Stimulated activated naive B cell treated with anti-CD40 and anti-IgM and Interleukin-4, amounts not matched to agents 10 μg/mL and 1 μg/mL and 100 μg/mL, for 72 hours (primary cell): ENCODE data around the gene MYADML2.
A peak's percentile ranks its signal among the peaks of the same experiment; 100 is the strongest.

Experiments
- ATAC-seq, 2 donors: fragments of 150-1000 bp; cut with Tn5 transposase; replicated peaks; 2 replicates each; pipeline ENCODE4 v1.10.0; 2021; ENCODE audit warnings: moderate library complexity in 1 of 2
- DNase-seq: peaks from one replicate; pipeline ENCODE4 v3.0.0; 2021
- H3K27ac Mint-ChIP-seq: one replicate; pipeline ENCODE4 v1.8.0; 2022; ENCODE audit warnings: mild to moderate bottlenecking, mixed read lengths
- H3K27me3 Mint-ChIP-seq, 2 donors: one replicate each; pipeline ENCODE4 v1.8.0; 2022; ENCODE audit warnings: mixed read lengths in 2 of 2
- H3K36me3 Mint-ChIP-seq, 2 donors: one replicate each; pipeline ENCODE4 v1.8.0; 2022; ENCODE audit warnings: mixed read lengths in 2 of 2, mild to moderate bottlenecking in 1 of 2
- H3K4me1 Mint-ChIP-seq, 2 donors: one replicate each; pipeline ENCODE4 v1.8.0; 2022; ENCODE audit warnings: mixed read lengths in 2 of 2, mild to moderate bottlenecking in 1 of 2
- H3K4me3 Mint-ChIP-seq, 2 donors: one replicate each; pipeline ENCODE4 v1.8.0; 2022; ENCODE audit warnings: mild to moderate bottlenecking in 2 of 2, mixed read lengths in 2 of 2, moderate library complexity in 1 of 2
- H3K9me3 Mint-ChIP-seq, 2 donors: one replicate each; pipeline ENCODE4 v1.8.0; 2022; ENCODE audit warnings: mixed read lengths in 2 of 2, mild to moderate bottlenecking in 1 of 2

The MYADML2 gene

DNA sequence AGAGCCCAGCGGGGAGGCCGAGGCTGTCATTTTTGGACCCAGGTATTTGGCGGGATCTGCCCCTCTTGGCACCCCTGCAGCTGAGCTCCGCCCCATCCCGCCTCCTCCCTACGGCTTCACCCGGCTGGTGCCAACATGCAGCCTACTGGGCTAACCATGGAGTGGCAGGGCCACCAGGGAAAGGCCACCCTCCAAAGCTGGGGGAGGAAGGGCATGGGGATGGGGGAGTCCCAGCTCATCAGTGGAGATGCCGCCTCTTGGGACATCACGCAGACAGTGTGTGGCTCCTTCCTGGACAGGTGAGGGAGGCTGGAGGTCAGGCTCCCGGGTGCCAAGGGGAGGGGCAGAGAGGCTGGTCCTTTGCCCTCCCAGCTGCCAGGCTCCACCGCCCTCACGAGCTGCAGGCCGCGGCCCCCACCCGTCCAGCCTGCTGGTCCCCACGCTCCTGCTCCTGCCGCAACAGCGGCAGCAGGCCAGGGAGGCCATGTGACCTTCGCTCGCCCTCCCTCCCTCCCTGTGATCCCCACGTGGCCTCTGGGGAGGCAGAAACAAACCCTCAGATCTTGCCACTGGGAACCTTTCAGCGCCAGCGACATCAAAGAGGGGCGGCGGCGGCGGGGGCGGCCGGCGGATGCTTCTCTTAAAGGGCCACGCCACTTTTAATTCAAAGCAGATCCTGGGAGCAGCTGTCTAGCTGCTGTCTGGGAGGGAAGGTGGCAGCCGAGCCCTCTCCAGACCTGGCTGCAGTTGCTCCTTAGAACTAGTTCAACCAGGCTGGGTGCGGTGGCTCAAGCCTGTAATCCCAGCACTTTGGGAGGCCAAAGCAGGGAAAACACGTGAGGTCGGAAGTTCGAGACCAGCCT is 20.7 kb upstream of the MYADML2 start:
- Mint-ChIP-seq H3K4me1 (peaks cover 10 to 28% of the 10 kb centered on the region in 2 donors), H3K27me3 (peaks cover 13 to 25% of the 10 kb centered on the region in 2 donors), H3K9me3 (no peaks in the 10 kb centered on the region), H3K36me3 (no peaks in the 10 kb centered on the region), H3K27ac (peak overlapping the region; percentile 81), H3K4me3 (peak overlapping the region; percentile 62 to 74)
- ATAC-seq (peak; percentile 90 to 93), DNase-seq (peak; percentile 74)

DNA sequence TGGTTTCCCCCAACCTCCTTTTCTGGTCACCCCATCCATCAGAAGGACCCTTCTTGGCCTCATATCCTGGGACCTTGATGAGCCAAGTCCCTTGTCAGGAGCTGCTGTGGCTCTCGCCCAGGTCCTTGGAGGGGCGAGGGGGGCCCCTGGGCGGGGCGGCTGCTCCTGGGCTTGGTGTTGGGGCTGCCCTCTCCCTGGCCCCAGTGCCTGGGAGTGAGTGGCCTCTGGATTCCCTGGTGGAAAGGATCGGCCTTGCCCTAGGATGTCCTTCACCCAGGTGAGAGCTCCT is 20.2 kb upstream of the MYADML2 start:
- Mint-ChIP-seq H3K36me3 (no peaks in the 10 kb centered on the region), H3K27ac (no peak overlapping the region), H3K4me1 (peaks cover 10 to 28% of the 10 kb centered on the region in 2 donors), H3K27me3 (peaks cover 15 to 30% of the 10 kb centered on the region in 2 donors), H3K4me3 (peak overlapping the region in 1 of 2 donors; percentile 74), H3K9me3 (no peaks in the 10 kb centered on the region)
- DNase-seq (peak; percentile 12), ATAC-seq (peak in 1 of 2 donors; percentile 2)

DNA sequence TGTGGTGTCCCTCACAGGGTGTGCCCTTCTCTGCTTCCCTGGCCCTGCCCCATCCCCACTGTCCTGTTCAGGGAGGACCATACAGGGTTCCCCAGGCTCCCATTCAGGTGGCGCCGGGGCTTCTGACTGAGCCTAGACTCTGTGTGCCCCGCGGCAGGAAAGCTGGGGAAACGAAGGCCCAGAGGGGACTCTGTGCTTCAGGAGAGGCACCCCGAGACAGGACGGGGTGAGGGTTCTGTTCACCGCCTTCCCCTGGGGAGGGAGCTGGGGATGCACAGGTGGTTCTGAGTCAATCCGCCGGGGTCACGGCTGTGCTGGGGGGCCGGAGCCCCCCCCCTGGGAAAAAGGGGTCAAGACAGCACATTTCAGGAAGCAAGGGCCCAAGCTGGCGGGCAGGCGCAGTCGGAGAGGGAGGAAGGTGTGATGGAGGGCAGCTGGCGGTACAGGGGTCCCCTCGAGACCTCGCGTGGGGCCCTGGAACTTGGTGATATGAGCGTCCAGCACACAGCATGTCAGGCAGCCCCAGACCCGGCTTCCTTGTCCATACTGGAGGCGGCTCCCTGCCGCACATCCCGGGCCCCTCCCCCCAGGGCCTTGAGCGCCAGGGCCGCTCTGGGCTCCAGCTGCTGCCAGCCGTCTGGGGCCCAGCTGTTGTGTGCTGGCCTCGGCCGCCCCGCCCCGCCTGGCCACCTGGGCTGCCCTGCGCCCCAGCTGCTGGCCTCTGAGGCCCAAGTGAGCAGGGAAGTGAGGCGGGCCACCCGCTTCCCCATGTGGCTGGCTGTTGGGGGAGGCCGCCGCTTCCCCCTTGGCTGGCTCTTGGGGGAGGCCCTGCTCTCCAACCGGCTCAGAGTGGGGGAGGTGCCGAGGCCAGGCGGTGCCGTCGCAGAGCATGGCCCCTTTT is 19.6 kb upstream of the MYADML2 start:
- DNase-seq (peak; percentile 47), ATAC-seq (peak; percentile 48 to 61)
- H3K27ac Mint-ChIP-seq: no peak overlapping the region
- H3K27me3 Mint-ChIP-seq: peaks cover 18 to 34% of the 10 kb centered on the region in 2 donors
- H3K9me3 Mint-ChIP-seq: no peaks in the 10 kb centered on the region
- H3K4me1 Mint-ChIP-seq: peaks cover 10 to 28% of the 10 kb centered on the region in 2 donors
- H3K4me3 Mint-ChIP-seq: peak overlapping the region; percentile 29 to 74
- H3K36me3 Mint-ChIP-seq: no peaks in the 10 kb centered on the region

DNA sequence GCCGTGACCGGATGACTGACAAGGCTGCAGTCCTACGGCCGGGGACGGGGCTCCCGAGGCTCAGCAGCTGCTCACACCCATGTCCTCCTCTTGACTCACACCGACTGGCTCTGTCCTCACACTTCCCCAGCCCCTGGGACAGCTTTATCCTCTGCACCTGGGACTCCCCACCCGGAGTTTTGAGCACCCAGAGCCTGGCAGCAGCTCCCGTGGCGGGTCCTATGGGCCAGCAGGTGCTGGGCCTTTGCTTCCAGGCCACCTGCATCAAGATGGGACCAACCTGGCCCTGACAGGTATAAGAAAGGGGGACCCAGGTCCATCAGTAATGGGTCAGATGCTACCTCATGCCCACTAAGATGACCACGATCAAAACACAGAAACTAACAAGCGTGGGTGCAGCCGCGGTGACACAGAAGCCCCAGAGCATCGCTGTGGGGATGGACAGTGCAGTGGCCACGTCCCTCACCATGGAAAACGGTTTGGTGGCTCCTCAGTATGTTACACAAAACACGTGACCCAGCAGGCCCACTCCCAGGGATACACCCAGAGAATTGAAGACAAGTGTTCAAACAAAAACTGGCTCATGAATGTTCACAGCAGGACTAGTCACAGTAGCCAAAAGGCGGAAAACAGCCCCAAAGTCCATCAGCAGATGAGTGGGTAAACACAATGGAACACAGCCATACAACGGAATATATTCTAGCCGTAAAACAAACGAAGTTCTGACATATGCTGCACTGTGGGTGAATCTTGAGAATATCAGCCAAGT is 17.2 kb upstream of the MYADML2 start:
- Mint-ChIP-seq H3K4me1 (peaks cover 10 to 28% of the 10 kb centered on the region in 2 donors), H3K4me3 (no peak overlapping the region), H3K36me3 (no peaks in the 10 kb centered on the region), H3K9me3 (no peaks in the 10 kb centered on the region), H3K27ac (no peak overlapping the region), H3K27me3 (peaks cover 18 to 34% of the 10 kb centered on the region in 2 donors)
- ATAC-seq (no peak), DNase-seq (no peak)

DNA sequence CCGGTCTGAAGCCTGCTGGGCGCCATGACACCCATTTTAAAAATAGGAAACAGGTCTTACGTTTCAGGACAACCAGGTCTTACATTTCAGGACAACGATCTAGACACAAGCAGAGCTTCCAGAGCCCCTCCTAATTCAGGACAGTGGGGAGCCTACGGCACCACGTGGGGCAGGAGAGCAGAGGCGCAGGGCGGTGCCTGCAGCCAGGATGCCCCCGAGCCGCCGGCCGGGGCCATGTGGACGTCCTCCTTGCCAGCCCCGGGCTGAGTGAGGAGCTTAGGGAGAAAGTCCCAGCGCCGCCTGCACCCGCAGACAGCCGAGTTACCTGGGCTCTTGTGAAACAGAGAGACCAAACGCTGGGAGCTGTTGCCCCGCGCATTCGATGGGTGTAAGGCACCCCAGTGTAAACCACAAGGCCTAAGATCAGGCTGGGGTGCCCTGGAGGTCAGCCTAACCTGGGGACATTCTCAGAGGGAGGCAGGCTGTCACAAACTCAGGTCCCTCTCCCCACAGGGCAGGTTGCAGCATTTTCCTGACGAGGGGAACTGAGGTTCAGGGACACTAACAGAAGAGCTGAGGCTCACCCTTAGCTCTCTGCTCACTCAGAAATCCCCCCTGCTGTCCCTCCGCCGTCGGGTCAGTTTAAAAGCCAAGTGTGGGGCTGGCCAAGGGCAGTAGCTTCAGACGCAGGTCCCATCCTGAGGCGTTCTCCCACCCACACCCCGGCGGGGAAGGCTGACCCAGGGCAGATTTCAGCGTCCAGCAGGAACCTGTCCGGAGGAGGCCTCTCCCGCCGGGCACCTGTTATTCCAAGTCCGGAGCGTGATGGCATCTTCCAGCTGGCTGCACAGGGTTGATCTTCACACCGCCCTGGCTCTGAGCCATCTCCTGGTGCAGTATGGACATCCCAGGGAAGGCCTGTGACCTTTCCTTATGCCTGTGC is 15.7 kb upstream of the MYADML2 start:
- no peak overlapping the region for H3K4me3 Mint-ChIP-seq

DNA sequence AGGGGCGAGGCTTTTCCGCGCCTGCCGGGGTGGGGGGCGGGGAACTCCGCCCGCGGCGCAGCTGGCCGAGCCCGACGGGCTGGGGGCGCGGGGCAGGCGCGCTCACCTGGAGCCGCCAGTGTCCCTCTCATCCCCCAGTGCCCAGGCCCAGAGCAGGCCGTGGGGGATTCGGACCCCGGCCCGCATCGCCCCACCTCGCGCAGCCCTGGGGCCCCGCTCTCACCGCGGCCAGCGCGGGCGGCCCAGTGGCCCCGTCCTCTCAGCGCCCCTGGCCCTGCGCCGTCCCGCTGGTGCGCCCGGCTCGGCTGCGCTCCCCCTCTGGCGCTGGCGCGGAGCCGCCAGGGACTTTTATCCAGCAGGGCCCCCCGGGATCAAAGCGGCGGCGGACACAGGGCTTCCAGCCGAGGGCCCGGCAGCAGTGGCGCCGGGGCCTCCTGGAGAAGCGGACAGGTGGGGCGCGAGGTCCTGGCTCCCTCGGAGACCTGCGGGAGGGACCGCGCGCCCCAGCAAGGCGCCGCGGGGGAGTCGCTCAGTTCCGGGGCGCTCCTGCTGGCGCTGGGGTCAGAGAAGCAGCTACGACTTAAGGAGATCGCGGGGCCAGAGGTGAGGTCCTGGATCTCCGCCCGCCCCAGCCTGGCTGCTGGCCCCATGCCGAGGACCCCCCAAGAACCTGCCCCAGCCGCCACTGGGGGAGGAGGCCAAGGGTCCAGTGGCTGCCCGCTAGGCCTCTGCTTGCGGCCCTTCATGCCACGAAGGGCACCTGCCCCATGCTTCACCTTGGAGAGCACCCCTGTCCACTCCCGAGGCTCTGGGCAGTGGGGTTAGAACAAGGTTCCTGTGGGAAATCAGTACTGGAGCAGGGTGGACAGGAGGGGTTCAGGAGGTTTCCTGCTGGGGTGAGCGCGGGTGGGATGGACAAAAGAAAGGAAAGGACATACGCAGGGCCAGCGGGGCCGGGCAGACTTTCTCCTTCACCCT is 14.8 kb upstream of the MYADML2 start:
- Mint-ChIP-seq H3K4me3 (peak overlapping the region in 1 of 2 donors; percentile 4), H3K4me1 (peaks cover 10 to 19% of the 10 kb centered on the region in 2 donors), H3K36me3 (no peaks in the 10 kb centered on the region), H3K27me3 (peaks cover 40 to 57% of the 10 kb centered on the region in 2 donors), H3K9me3 (no peaks in the 10 kb centered on the region), H3K27ac (no peak overlapping the region)
- ATAC-seq (no peak), DNase-seq (no peak)

More for the DNA sequence above, 15.7 kb upstream of the MYADML2 start:
- ATAC-seq: no peak
- DNase-seq: no peak
- peak overlapping the region; percentile 9 for H3K27ac Mint-ChIP-seq
- H3K27me3 Mint-ChIP-seq: peaks cover 31 to 48% of the 10 kb centered on the region in 2 donors
- no peaks in the 10 kb centered on the region for H3K9me3 Mint-ChIP-seq
- H3K36me3 Mint-ChIP-seq: no peaks in the 10 kb centered on the region
- H3K4me1 Mint-ChIP-seq: peaks cover 10 to 29% of the 10 kb centered on the region in 2 donors

DNA sequence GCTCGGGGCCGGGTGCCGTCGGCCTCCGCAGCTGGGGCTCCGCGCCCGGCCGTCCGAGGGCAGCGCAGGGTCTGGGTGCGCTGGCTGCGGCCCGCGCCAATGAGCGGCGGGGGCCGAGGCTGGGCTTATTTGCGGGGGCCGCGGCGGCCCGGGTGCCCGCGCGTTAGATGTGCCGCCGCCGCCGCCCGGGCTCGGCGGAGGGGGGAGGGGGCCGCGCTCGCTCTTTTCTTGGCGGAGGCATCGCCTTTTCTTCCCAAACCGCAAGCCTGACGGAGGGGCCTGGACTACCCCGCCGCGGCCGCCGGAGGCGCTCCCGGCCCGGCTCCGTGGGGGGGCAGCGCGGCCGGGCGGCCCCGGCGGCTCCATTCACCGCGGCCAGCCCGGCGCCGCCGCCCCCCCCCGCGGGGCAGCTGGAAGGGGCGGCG is 14.1 kb upstream of the MYADML2 start, which contains the start of gene NOTUM:
Gene NOTUM, minus strand, starts transcription at position 101 of the 425 bp plus-strand sequence. CDS start 278 bp downstream, outside the sequence.
- Mint-ChIP-seq H3K27ac (no peak within 1 kb of the TSS), H3K9me3 (no peaks in the 10 kb centered on the region), H3K4me3 (peak within 1 kb of the TSS; percentile 32 to 41), H3K4me1 (peaks cover 5 to 12% of the 10 kb centered on the region in 2 donors), H3K27me3 (peaks cover 40 to 55% of the 10 kb centered on the region in 2 donors), H3K36me3 (no peaks in the 10 kb centered on the region)
- DNase-seq (no peak), ATAC-seq (no peak)

DNA sequence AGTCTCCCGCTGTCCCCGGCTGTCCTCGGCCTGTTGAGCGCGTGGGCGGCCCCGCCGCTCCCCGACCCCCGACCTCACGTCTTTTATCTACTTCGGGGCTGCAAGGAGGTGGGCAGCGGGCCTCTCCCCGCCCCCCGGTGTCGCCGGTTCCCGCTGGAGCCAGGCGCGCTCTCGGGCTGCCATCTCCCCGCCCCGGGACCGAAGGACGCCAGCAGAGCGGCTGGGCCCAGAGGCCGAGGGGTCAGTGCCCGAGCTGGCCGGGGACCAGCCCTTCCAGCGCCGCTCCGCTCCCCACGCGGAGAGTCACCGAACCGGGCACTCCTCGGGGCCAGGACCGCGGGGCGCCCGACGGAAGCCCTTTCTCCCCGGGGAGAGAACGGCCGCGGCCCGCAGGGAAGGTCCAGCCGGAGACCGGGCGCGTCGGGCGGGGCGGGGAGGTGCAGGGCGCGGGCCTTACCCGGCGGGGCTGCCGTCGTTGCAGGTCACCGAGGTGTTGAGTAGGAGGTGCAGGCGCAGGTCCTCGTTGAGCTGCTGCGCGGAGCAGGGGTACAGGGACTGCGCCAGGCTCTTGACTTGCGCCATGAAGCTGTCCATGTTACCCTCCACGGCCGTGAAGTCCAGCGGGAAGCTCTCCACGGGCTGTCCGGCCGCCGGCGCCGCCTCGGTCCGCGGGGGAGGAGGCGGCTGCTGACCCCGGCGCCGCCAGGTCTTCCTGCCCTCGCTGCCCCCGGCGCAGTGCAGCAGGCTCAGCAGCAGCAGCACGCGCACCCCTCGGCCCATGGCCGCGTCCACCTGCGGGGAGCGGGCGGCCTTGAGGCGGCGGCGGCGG is 13.3 kb upstream of the MYADML2 start:
- ATAC-seq (peak in 1 of 2 donors; percentile 2), DNase-seq (no peak)
- H3K27me3 Mint-ChIP-seq: peaks cover 44 to 56% of the 10 kb centered on the region in 2 donors
- H3K36me3 Mint-ChIP-seq: no peaks in the 10 kb centered on the region
- H3K4me1 Mint-ChIP-seq: peaks cover 4 to 8% of the 10 kb centered on the region in 2 donors
- H3K4me3 Mint-ChIP-seq: peak overlapping the region; percentile 32 to 41
- H3K9me3 Mint-ChIP-seq: no peaks in the 10 kb centered on the region
- no peak overlapping the region for H3K27ac Mint-ChIP-seq

DNA sequence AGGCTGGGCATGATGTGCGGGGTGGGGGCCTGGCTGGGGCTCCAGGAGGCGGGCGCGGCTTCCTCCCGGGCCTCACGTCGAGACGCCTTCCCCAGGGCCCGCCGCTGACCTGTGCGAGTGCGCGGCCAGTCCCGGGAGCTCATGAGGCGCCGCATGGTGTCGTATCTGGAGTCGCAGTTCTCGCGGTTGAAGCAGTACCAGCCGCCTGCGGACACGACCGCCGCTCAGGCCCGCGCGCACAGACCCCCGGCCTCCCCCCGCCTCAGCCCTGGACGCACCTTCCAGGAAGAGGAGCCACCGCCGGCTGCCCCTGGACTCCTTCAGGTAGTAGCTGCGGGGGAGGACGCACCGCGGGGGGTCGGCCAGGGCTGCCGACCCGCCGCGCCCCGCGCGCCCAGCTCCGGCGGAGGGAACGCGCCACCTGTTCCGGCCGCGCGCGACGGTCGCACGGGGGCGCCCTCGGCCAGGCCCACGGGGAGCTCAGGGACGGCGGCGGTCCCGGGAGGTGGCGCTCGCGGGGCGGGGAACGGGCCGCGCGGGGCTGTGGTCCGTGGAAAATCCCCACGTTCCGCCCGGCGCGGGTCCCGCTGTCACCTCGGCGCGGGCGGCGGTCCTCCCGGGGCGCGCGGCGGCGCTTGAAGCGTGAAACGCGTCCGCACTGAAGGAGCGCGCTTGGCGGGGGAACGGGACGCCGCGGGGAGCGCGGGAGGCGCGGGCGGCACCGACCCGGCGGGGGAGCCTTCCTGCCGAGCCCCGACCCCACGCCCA is 12.5 kb upstream of the MYADML2 start:
- peak; percentile 50 for DNase-seq
- Mint-ChIP-seq H3K27me3 (peaks cover 46 to 56% of the 10 kb centered on the region in 2 donors), H3K4me1 (peaks cover 4 to 8% of the 10 kb centered on the region in 2 donors), H3K9me3 (no peaks in the 10 kb centered on the region), H3K36me3 (no peaks in the 10 kb centered on the region), H3K4me3 (peak overlapping the region; percentile 74 to 79), H3K27ac (no peak overlapping the region)
- ATAC-seq: peak; percentile 92 to 94

DNA sequence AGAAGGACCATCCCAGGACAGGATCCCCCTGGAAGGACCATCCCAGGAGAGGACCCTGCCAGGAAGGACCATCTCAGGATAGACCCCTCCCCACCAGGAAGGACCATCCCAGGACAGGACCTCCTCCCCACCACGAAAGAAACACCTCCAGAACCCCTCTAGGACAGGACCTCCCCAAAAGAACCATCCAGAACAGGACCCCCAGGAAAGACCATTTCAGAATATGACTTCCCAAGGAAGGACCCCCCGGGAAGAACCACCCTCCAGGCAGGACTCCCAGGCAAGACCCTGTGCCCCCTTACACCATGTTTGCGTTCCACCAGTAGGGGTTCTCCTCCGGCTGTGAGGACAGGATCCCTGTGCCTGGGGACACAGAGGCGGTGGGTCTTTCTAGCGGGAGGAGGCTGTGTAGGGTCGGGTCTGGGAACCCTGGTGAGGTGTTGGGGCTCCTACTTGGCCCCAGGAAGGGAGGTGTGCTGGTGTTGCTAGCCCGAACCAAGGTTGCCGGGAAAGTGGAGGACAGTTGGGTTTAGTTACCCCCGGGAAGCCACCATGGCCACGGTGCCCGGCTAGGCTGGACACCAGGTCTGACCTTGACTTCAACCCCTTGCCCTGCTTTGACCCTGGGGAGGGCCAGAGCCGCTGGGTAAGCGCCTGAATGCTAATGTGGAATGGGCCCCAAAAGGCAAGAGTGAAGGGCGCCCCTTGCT is 11.8 kb upstream of the MYADML2 start:
- no peak for ATAC-seq
- Mint-ChIP-seq H3K4me1 (peaks cover 4 to 8% of the 10 kb centered on the region in 2 donors), H3K4me3 (peak overlapping the region; percentile 74 to 79), H3K27me3 (peaks cover 38 to 48% of the 10 kb centered on the region in 2 donors), H3K27ac (peak overlapping the region; percentile 90), H3K36me3 (no peaks in the 10 kb centered on the region), H3K9me3 (no peaks in the 10 kb centered on the region)
- DNase-seq: no peak
